ENCODE measurements around the gene NCOA3. TPM values are rescaled to one million over a fixed set of nuclear protein-coding genes. Genes with fewer than 3 reads are reported as not detected.

NCOA3 gene
- total RNA-seq, 1 donor from 2014 or later: 37.3 TPM

DNA sequence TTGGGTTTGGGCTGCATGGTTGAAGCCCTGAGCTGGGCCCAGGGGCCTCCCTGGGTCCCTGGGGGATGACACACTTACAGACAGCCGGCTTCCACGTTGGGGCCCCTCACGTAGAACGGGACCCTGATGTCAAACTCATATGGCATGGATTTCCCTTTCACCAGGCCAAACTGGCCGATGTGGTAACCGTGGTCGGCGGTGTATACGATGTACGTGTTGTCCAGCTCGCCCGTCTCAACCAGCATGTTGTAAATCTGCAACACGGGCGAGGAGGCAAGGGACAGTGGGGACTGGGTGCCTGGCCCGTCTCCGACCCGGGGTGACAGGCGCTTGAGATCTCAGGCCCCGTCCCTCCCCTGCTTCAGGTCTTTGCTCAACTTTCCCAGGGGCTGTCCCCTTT is 181.2 kb downstream of the NCOA3 start:
- Mint-ChIP-seq H3K27ac (no peak overlapping the region), H3K4me1 (ENCODE audit: unreplicated experiment) (peaks cover 19% of the 10 kb centered on the region), H3K4me3 (no peak overlapping the region), H3K36me3 (peaks cover 20% of the 10 kb centered on the region), H3K9me3 (no peaks in the 10 kb centered on the region), H3K27me3 (no peaks in the 10 kb centered on the region)
- no peak for DNase-seq (ENCODE audit: extremely low spot score, unreplicated experiment)
- TF ChIP-seq, protein P1, sequence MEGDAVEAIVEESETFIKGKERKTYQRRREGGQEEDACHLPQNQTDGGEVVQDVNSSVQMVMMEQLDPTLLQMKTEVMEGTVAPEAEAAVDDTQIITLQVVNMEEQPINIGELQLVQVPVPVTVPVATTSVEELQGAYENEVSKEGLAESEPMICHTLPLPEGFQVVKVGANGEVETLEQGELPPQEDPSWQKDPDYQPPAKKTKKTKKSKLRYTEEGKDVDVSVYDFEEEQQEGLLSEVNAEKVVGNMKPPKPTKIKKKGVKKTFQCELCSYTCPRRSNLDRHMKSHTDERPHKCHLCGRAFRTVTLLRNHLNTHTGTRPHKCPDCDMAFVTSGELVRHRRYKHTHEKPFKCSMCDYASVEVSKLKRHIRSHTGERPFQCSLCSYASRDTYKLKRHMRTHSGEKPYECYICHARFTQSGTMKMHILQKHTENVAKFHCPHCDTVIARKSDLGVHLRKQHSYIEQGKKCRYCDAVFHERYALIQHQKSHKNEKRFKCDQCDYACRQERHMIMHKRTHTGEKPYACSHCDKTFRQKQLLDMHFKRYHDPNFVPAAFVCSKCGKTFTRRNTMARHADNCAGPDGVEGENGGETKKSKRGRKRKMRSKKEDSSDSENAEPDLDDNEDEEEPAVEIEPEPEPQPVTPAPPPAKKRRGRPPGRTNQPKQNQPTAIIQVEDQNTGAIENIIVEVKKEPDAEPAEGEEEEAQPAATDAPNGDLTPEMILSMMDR (conservative IDR thresholded peaks at IDR 0.05): no peak

DNA sequence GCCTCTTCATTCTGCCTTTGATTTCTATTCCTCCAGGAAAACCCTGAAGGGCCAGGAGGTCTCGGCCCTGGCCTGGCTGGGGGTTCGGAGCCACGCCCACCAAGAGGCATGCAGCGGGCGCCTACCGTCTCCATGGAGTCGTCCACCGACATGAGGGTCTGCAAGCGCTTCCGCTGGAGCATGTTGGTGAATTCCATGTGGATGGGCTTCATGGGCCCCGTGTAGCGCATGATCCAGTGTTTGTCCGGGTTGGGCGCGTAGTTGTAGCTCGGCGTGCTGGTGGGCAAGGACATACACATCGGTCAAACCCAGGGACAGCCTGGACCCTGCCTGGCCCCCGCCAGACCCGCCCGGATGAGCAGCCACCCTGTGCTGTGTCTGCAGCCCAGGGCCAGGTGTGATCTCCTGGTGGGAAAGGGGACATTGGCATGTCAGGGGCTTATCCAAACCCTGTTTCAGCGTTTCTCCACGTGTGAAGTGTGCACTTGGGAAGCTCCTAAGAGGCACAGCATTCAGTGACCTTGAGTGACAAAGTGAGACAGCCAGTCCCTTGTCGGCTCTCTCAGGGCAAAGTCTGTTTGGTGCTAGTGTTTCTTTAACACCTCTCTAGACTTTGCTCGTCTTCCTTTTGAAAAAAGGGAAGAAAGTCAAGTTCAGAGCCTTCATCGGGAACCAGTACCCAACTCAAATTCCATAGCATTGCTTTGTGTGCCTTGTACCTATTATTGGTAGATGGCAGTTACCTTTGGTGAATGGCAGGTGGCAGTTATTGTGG is 182.8 kb downstream of the NCOA3 start:
- Mint-ChIP-seq H3K36me3 (peaks cover 20% of the 10 kb centered on the region), H3K4me3 (no peak overlapping the region), H3K4me1 (ENCODE audit: unreplicated experiment) (peaks cover 18% of the 10 kb centered on the region), H3K27ac (no peak overlapping the region), H3K9me3 (no peaks in the 10 kb centered on the region), H3K27me3 (no peaks in the 10 kb centered on the region)
- TF ChIP-seq, protein P1 (conservative IDR thresholded peaks at IDR 0.05): no peak
- no peak for DNase-seq (ENCODE audit: extremely low spot score, unreplicated experiment)

DNA sequence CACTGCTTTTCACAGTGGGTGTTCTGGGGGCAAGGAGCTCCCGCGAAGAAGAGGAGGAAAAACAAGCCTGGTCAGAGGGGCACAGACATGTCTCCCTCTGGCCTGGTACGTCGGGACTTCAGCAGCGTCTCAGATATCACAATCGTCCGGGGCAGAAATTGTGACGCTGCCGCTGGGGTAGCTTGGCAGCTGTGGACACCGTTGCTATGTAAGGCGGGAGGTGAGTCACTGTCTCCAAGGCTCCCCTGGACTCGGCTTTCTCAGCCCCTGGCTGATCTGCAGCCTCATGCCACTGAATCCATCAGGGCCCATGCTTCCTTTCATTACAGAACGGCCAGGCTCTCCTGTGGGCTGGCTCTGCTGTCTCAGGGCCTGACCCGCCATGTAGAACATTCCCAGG is 184.9 kb downstream of the NCOA3 start:
- Mint-ChIP-seq H3K36me3 (peaks cover 27% of the 10 kb centered on the region), H3K4me1 (ENCODE audit: unreplicated experiment) (peaks cover 23% of the 10 kb centered on the region), H3K27me3 (no peaks in the 10 kb centered on the region), H3K4me3 (no peak overlapping the region), H3K9me3 (no peaks in the 10 kb centered on the region), H3K27ac (no peak overlapping the region)
- no peak for DNase-seq (ENCODE audit: extremely low spot score, unreplicated experiment)
- TF ChIP-seq, protein P1 (conservative IDR thresholded peaks at IDR 0.05): no peak

DNA sequence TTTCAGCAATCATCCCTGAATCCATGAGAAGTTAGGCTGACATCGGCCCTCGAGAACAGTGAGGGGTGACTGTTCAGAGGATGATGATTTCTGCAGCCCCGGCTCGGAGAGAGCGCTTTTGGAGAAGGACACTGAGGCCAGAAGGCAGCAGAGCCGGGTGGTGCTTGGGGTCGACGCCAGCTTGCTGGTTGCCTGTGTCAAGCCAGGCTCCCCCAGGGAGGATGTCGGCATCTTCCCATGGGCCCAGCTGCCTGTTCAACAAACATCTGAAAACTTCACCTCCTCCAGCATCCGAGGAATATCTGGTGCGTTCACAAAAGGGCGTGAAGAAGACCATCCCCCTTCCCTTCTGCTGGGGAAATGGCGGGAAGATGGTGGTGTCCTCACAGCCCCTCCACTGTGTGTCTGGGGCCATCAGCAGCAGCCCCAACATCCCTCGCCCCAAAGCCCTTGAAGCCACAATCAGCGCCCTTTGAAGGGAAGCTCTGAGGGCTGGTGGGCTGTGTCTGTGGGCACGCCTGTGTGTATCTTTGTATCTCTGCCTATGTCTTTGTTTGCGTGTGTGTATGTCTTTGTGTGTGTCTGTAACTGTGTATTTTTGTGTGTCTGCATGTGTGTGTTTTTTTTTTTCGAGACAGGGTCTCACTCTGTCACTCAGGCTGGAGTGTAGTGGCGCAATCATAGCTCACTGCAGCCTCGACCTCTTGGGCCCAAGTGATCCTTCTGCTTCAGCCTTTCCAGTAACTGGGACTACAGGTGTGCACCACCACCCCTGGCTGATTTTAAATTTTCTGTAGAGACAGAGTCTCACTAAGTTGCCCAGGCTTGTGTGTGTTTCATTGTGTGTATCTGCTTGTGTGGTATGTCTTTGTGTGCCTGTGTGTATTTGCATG is 185.7 kb downstream of the NCOA3 start:
- peaks cover 24% of the 10 kb centered on the region for H3K36me3 Mint-ChIP-seq

More for the DNA sequence above, 185.7 kb downstream of the NCOA3 start:
- Mint-ChIP-seq H3K27ac (no peak overlapping the region), H3K9me3 (no peaks in the 10 kb centered on the region), H3K4me3 (no peak overlapping the region), H3K4me1 (ENCODE audit: unreplicated experiment) (peaks cover 23% of the 10 kb centered on the region), H3K27me3 (no peaks in the 10 kb centered on the region)
- TF ChIP-seq, protein P1 (conservative IDR thresholded peaks at IDR 0.05): no peak
- DNase-seq (ENCODE audit: extremely low spot score, unreplicated experiment): no peak

Data from type B pancreatic cell (in vitro differentiated cells).